ENCODE data around the gene ERC2.

The ERC2 gene

GRCh38 chr3:56188201-56188600 is 280.1 kb downstream of the ERC2 start:
- H3K4me1 Mint-ChIP-seq: no peaks in the 10 kb centered on the region
- no peaks in the 10 kb centered on the region for H3K9me3 Mint-ChIP-seq
- no peak for TF ChIP-seq CTCF (IDR thresholded peaks at IDR 0.05; ENCODE audit: unreplicated experiment in 3 of 3)
- peaks cover 11% of the 10 kb centered on the region for H3K27me3 Mint-ChIP-seq (ENCODE audit: low read depth)
- H3K36me3 Mint-ChIP-seq (ENCODE audit: low read depth): no peaks in the 10 kb centered on the region
- no peak overlapping the region for H3K4me3 Mint-ChIP-seq
- H3K27ac Mint-ChIP-seq: no peak overlapping the region

- Mint-ChIP-seq H3K9me3 (no peaks in the 10 kb centered on the region), H3K4me3 (no peak overlapping the region), H3K27me3 (ENCODE audit: low read depth) (peaks cover 11% of the 10 kb centered on the region)
These were observed 281.2 kb downstream of the ERC2 start for GRCh38 chr3:56187051-56187450.

GRCh38 chr3:56185827-56186226 is 282.4 kb downstream of the ERC2 start:
- no peaks in the 10 kb centered on the region for H3K36me3 Mint-ChIP-seq (ENCODE audit: low read depth)
- no peak for TF ChIP-seq CTCF (IDR thresholded peaks at IDR 0.05; ENCODE audit: unreplicated experiment in 3 of 3)
- H3K4me1 Mint-ChIP-seq: no peaks in the 10 kb centered on the region
- no peaks in the 10 kb centered on the region for H3K9me3 Mint-ChIP-seq
- no peak overlapping the region for H3K27ac Mint-ChIP-seq
- no peak overlapping the region for H3K4me3 Mint-ChIP-seq
- H3K27me3 Mint-ChIP-seq (ENCODE audit: low read depth): peaks cover 11% of the 10 kb centered on the region

More at GRCh38 chr3:56187051-56187450, 281.2 kb downstream of the ERC2 start:
- no peaks in the 10 kb centered on the region for H3K36me3 Mint-ChIP-seq (ENCODE audit: low read depth)
- H3K4me1 Mint-ChIP-seq: no peaks in the 10 kb centered on the region
- TF ChIP-seq CTCF (IDR thresholded peaks at IDR 0.05; ENCODE audit: unreplicated experiment in 3 of 3): no peak
- no peak overlapping the region for H3K27ac Mint-ChIP-seq

GRCh38 chr3:56183529-56183928 is 284.7 kb downstream of the ERC2 start:
- Mint-ChIP-seq H3K36me3 (ENCODE audit: low read depth) (no peaks in the 10 kb centered on the region), H3K9me3 (peaks cover 6% of the 10 kb centered on the region), H3K27ac (no peak overlapping the region)

GRCh38 chr3:56180433-56180832 is 287.8 kb downstream of the ERC2 start:
- Mint-ChIP-seq H3K27ac (no peak overlapping the region), H3K4me1 (no peaks in the 10 kb centered on the region), H3K27me3 (ENCODE audit: low read depth) (peaks cover 4% of the 10 kb centered on the region), H3K36me3 (ENCODE audit: low read depth) (no peaks in the 10 kb centered on the region), H3K9me3 (peaks cover 6% of the 10 kb centered on the region), H3K4me3 (no peak overlapping the region)
- TF ChIP-seq CTCF (IDR thresholded peaks at IDR 0.05; ENCODE audit: unreplicated experiment in 3 of 3): no peak

More at GRCh38 chr3:56183529-56183928, 284.7 kb downstream of the ERC2 start:
- Mint-ChIP-seq H3K4me3 (no peak overlapping the region), H3K4me1 (no peaks in the 10 kb centered on the region), H3K27me3 (ENCODE audit: low read depth) (peaks cover 4% of the 10 kb centered on the region)
- no peak for TF ChIP-seq CTCF (IDR thresholded peaks at IDR 0.05; ENCODE audit: unreplicated experiment in 3 of 3)

GRCh38 chr3:56173601-56174000 is 294.7 kb downstream of the ERC2 start:
- Mint-ChIP-seq H3K27me3 (ENCODE audit: low read depth) (peaks cover 7% of the 10 kb centered on the region), H3K4me1 (no peaks in the 10 kb centered on the region), H3K36me3 (ENCODE audit: low read depth) (no peaks in the 10 kb centered on the region), H3K27ac (no peak overlapping the region), H3K4me3 (no peak overlapping the region), H3K9me3 (no peaks in the 10 kb centered on the region)
- no peak for TF ChIP-seq CTCF (IDR thresholded peaks at IDR 0.05; ENCODE audit: unreplicated experiment in 3 of 3)
